GM23248 (cell line): ENCODE data around the gene TNNC1.

Source experiments
- EZH2 ChIP-seq: fragments of 200-600 bp; sonication (generic); IDR thresholded peaks from 2 replicates; pipeline ENCODE4 v1.6.1; 2018; ENCODE audit warnings: antibody characterized with exemption, mild to moderate bottlenecking; ENCODE audit not compliant: insufficient read depth, poor library complexity, severe bottlenecking
- EZH2phosphoT487 ChIP-seq: fragments of 200-600 bp; sonication (generic); IDR thresholded peaks from 2 replicates; pipeline ENCODE4 v1.6.1; 2018; ENCODE audit warnings: antibody characterized with exemption, moderate library complexity, mild to moderate bottlenecking, low read depth; ENCODE audit not compliant: insufficient read depth

GRCh38 chr3:52471371-52472238 is 17.8 kb upstream of the TNNC1 start:
- TF ChIP-seq EZH2 = no peak
- no peak for TF ChIP-seq EZH2phosphoT487
